ENCODE measurements around the gene ZDHHC4.
A peak's percentile ranks its signal among the peaks of the same experiment; 100 is the strongest.
"Not testable (repeated sequence)": the region's sequence is repeated elsewhere in the genome, so short reads cannot be mapped to it uniquely, and the experiment has no call there.

Gene ZDHHC4

GRCh38 chr7:6618621-6619020, 41.4 kb downstream of the ZDHHC4 start:
- TF ChIP-seq JUND (IDR thresholded peaks at IDR 0.05; ENCODE audit: low read depth): no peak
- in situ Hi-C loops (cut with HindIII; ENCODE audit: low pct_unique_long_range_greater_than_20kb, low sequenced_read_pairs): no loop called here
- no peak for DNase-seq (ENCODE audit: low read depth in 1 of 2, low spot score in 1 of 2)

DNA sequence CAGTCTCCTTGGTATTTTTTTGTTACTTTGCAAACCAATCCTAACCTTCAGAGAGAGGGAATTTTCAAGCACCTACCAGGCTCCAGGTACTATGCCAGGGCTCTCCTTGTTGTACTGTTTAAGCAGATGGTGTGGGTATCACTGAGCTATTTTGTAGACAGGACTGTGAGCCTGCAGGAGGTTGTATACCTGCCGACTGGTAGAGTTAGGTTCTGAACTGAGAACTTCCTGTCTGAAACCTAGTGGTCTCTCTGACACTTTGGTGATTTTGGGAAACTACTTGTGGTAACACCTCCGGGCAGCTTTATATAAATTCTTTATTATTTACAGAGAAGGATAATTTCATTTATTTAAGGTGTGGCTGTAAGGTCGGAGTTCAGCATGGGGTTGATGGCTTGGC, 42.7 kb downstream of the ZDHHC4 start:
- no peak for TF ChIP-seq JUND (IDR thresholded peaks at IDR 0.05; ENCODE audit: low read depth)
- in situ Hi-C loops (cut with HindIII; ENCODE audit: low pct_unique_long_range_greater_than_20kb, low sequenced_read_pairs): no loop called here

GRCh38 chr7:6621195-6622133, 44.2 kb downstream of the ZDHHC4 start:
- in situ Hi-C loops (cut with HindIII; ENCODE audit: low pct_unique_long_range_greater_than_20kb, low sequenced_read_pairs): no loop called here
- no peak for DNase-seq (ENCODE audit: low read depth in 1 of 2, low spot score in 1 of 2)
- TF ChIP-seq JUND (IDR thresholded peaks at IDR 0.05; ENCODE audit: low read depth): no peak

More for the DNA sequence above, 42.7 kb downstream of the ZDHHC4 start:
- DNase-seq (ENCODE audit: low read depth in 1 of 2, low spot score in 1 of 2): no peak

GRCh38 chr7:6622134-6622710, 45.0 kb downstream of the ZDHHC4 start:
- no peak for TF ChIP-seq JUND (IDR thresholded peaks at IDR 0.05; ENCODE audit: low read depth)
- no peak for DNase-seq (ENCODE audit: low read depth in 1 of 2, low spot score in 1 of 2)
- in situ Hi-C loops (cut with HindIII; ENCODE audit: low pct_unique_long_range_greater_than_20kb, low sequenced_read_pairs): no loop called here

DNA sequence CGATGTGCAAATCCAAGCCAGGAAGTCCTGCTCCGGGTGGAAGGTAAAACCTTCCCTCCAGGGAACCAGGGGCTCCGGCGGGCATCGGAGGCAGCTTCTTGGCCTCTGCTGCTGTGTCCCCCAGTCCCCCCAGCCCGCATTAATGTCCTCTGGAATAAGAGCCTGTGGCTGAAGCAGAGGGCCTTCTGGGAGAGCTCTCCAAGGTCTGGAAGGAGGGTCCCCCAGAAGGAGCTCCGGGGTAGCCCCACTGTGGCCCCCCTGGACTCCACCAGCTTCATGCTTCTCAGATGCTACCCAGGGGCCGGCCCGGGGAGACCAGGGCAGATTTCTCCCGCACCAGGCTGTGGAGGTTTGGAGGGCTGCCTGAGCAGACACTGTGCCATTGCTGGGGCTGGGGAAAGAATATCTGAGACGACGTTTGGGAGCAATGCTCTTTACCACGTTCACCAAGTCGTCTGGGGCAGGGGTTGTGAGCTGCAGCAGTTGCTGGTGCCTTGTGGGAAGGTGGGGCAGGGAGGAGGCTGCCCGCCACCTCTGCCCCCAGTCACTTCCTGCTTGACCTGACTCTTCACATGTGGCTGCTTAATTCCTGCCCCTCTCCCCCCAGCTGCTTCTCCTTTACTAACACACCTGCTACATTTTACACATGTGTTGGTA, 46.5 kb downstream of the ZDHHC4 start:
- TF ChIP-seq JUND (IDR thresholded peaks at IDR 0.05; ENCODE audit: low read depth): no peak
- DNase-seq (ENCODE audit: low read depth in 1 of 2, low spot score in 1 of 2): no peak
- in situ Hi-C loops (cut with HindIII; ENCODE audit: low pct_unique_long_range_greater_than_20kb, low sequenced_read_pairs): no loop called here

- no peak for DNase-seq (ENCODE audit: low read depth in 1 of 2, low spot score in 1 of 2)
- no peak for TF ChIP-seq JUND (IDR thresholded peaks at IDR 0.05; ENCODE audit: low read depth)
- in situ Hi-C loops (cut with HindIII; ENCODE audit: low pct_unique_long_range_greater_than_20kb, low sequenced_read_pairs): no loop called here
These were observed 47.0 kb downstream of the ZDHHC4 start for GRCh38 chr7:6624246-6624611.

GRCh38 chr7:6628045-6628444, 50.8 kb downstream of the ZDHHC4 start:
- in situ Hi-C loops (cut with HindIII; ENCODE audit: low pct_unique_long_range_greater_than_20kb, low sequenced_read_pairs): no loop called here
- no peak for TF ChIP-seq JUND (IDR thresholded peaks at IDR 0.05; ENCODE audit: low read depth)

GRCh38 chr7:6630007-6630849, 53.0 kb downstream of the ZDHHC4 start:
- peak in 1 of 2 experiments; percentile 90 for DNase-seq (ENCODE audit: low read depth in 1 of 2, low spot score in 1 of 2)
- in situ Hi-C loops (cut with HindIII; ENCODE audit: low pct_unique_long_range_greater_than_20kb, low sequenced_read_pairs): no loop called here
- TF ChIP-seq JUND (IDR thresholded peaks at IDR 0.05; ENCODE audit: low read depth): no peak

More at GRCh38 chr7:6628045-6628444, 50.8 kb downstream of the ZDHHC4 start:
- DNase-seq (ENCODE audit: low read depth in 1 of 2, low spot score in 1 of 2): peak in 1 of 2 experiments; percentile 50

GRCh38 chr7:6631605-6632004, 54.4 kb downstream of the ZDHHC4 start:
- no peak for DNase-seq (ENCODE audit: low read depth in 1 of 2, low spot score in 1 of 2)
- no peak for TF ChIP-seq JUND (IDR thresholded peaks at IDR 0.05; ENCODE audit: low read depth)
- in situ Hi-C loops (cut with HindIII; ENCODE audit: low pct_unique_long_range_greater_than_20kb, low sequenced_read_pairs): no loop called here

GRCh38 chr7:6634021-6634420, 56.8 kb downstream of the ZDHHC4 start:
- in situ Hi-C loops (cut with HindIII; ENCODE audit: low pct_unique_long_range_greater_than_20kb, low sequenced_read_pairs): no loop called here
- DNase-seq (ENCODE audit: low read depth in 1 of 2, low spot score in 1 of 2): no peak
- no peak for TF ChIP-seq JUND (IDR thresholded peaks at IDR 0.05; ENCODE audit: low read depth)

- DNase-seq (ENCODE audit: low read depth in 1 of 2, low spot score in 1 of 2); in situ Hi-C loops (cut with HindIII; ENCODE audit: low pct_unique_long_range_greater_than_20kb, low sequenced_read_pairs): not testable (repeated sequence)
These were observed 57.7 kb downstream of the ZDHHC4 start for GRCh38 chr7:6634971-6635370.
